ENCODE data around the gene FGD6.

DNA sequence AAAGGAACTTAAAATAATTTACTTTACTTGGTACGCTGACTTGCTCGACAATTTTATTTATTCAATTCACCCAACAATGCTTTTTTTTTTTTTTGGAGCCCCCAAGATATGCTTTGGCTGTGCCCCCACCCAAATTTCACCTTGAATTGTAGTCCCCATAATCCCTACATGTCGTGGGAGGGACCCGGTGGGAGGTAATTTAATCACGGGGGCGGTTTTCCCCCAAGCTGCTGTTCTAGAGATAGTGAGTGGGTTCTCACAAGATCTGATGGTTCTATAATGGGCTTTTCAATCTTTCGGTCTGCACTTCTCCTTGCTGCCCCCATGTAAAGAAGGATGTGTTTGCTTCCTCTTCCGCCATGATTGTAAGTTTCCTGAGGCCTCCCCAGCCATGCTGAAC is 10.4 kb downstream of the FGD6 start:
- TF ChIP-seq, protein P1, sequence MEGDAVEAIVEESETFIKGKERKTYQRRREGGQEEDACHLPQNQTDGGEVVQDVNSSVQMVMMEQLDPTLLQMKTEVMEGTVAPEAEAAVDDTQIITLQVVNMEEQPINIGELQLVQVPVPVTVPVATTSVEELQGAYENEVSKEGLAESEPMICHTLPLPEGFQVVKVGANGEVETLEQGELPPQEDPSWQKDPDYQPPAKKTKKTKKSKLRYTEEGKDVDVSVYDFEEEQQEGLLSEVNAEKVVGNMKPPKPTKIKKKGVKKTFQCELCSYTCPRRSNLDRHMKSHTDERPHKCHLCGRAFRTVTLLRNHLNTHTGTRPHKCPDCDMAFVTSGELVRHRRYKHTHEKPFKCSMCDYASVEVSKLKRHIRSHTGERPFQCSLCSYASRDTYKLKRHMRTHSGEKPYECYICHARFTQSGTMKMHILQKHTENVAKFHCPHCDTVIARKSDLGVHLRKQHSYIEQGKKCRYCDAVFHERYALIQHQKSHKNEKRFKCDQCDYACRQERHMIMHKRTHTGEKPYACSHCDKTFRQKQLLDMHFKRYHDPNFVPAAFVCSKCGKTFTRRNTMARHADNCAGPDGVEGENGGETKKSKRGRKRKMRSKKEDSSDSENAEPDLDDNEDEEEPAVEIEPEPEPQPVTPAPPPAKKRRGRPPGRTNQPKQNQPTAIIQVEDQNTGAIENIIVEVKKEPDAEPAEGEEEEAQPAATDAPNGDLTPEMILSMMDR (IDR thresholded peaks at IDR 0.05): no peak
- no peak for TF ChIP-seq POLR2A (IDR thresholded peaks at IDR 0.05)
- TF ChIP-seq POLR2AphosphoS5 (IDR thresholded peaks at IDR 0.05): no peak

Data from breast epithelium (tissue), 3 donors.